ENCODE data around the gene PPP1R11. TPM values are rescaled to one million over a fixed set of nuclear protein-coding genes. Genes with fewer than 3 reads are reported as not detected.
A peak's percentile ranks its signal among the peaks of the same experiment; 100 is the strongest.

The PPP1R11 gene
- total and polyA plus RNA-seq, 9 of the 15 experiments (the other 6 are each of a cell fraction or from before 2014, with no cell fraction given) = 17.8 to 94.8 (median 44.6) TPM

GRCh38 chr6:30067460-30068139, 602 bp downstream of the PPP1R11 start (continued):
- TF ChIP-seq CBX3 (IDR thresholded peaks at IDR 0.05; ENCODE audit: borderline replicate concordance in 1 of 2, low read length in 2 of 2) (no peak), SETDB1 (IDR thresholded peaks at IDR 0.05; ENCODE audit: low read length) (no peak), ARHGAP35 (IDR thresholded peaks at IDR 0.05; ENCODE audit: partially characterized antibody) (no peak), ZNF717 (CRISPR knock-in tag; IDR thresholded peaks at IDR 0.05) (no peak), TRIM25 (IDR thresholded peaks at IDR 0.05; ENCODE audit: borderline replicate concordance) (peak; percentile 82; the same call in 1 of the 2 replicates), ZNF316 (IDR thresholded peaks at IDR 0.05) (no peak), HMGN3 (IDR thresholded peaks at IDR 0.05; ENCODE audit: borderline replicate concordance, extremely low read depth, insufficient read length, low read depth, low read length) (no peak), YBX1 (IDR thresholded peaks at IDR 0.05) (0 out of 2 replicates have a peak, but pooled peaks have one; percentile 12), ZNF318 (IDR thresholded peaks at IDR 0.05; ENCODE audit: borderline replicate concordance in 1 of 2, low read depth in 1 of 2) (no peak), FOXM1 (IDR thresholded peaks at IDR 0.05; ENCODE audit: low read depth) (no peak), FOXM1 (CRISPR knock-in tag; IDR thresholded peaks at IDR 0.05; ENCODE audit: low read depth) (no peak), ZNF23 (CRISPR knock-in tag; IDR thresholded peaks at IDR 0.05) (no peak), ZNF174 (CRISPR knock-in tag; IDR thresholded peaks at IDR 0.05) (no peak), ILK (tag; IDR thresholded peaks at IDR 0.05; ENCODE audit: borderline replicate concordance, low read depth) (no peak), PHF8 (IDR thresholded peaks at IDR 0.05; ENCODE audit: borderline replicate concordance, low read length) (no peak), HOXB6 (CRISPR knock-in tag; IDR thresholded peaks at IDR 0.05; ENCODE audit: borderline replicate concordance) (no peak), HDGF (IDR thresholded peaks at IDR 0.05) (peak; percentile 97)
